OCI-LY1 (cell line): ENCODE results near the gene ITCH.

Experiments used
- EZH2 ChIP-seq: fragments of 200-600 bp; sonication (generic), shearing (Covaris generic); IDR thresholded peaks from 2 replicates; pipeline ENCODE4 v1.8.0; 2017; ENCODE audit warnings: borderline replicate concordance, mixed run types, mild to moderate bottlenecking, antibody characterized with exemption, low read length, moderate library complexity, mixed read lengths
- TF ChIP-seq, protein P1 (sequence below): fragments of 200-600 bp; sonication (generic), shearing (Covaris generic); IDR thresholded peaks from 2 replicates; pipeline ENCODE4 v1.5.1; 2017; ENCODE audit warnings: mild to moderate bottlenecking, antibody characterized with exemption, low read length, moderate library complexity, mixed read lengths

DNA sequence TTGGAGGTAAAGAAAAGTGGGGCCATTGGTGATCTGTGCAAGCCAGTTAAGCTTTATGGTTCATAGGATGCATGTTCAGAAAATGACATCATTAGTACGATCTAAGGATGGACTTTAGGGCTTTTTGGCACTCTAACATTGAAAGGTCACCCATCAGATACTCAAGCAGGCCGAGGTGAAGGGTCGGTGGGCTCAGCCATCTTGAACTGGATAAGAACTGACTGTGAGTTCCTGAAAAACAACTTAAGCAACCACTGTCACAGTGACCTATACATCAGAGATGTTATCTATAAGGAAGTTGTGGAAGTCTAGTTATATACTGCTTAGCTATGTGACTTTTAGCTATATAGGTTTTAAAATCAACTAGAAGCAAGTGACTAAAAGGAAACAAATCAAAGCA, 13.0 kb upstream of the ITCH start:
- TF ChIP-seq, protein P1, sequence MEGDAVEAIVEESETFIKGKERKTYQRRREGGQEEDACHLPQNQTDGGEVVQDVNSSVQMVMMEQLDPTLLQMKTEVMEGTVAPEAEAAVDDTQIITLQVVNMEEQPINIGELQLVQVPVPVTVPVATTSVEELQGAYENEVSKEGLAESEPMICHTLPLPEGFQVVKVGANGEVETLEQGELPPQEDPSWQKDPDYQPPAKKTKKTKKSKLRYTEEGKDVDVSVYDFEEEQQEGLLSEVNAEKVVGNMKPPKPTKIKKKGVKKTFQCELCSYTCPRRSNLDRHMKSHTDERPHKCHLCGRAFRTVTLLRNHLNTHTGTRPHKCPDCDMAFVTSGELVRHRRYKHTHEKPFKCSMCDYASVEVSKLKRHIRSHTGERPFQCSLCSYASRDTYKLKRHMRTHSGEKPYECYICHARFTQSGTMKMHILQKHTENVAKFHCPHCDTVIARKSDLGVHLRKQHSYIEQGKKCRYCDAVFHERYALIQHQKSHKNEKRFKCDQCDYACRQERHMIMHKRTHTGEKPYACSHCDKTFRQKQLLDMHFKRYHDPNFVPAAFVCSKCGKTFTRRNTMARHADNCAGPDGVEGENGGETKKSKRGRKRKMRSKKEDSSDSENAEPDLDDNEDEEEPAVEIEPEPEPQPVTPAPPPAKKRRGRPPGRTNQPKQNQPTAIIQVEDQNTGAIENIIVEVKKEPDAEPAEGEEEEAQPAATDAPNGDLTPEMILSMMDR, result no peak
- TF ChIP-seq EZH2, result no peak
